ENCODE data around the gene RNASEH2A. TPM values are rescaled to one million over a fixed set of nuclear protein-coding genes. Genes with fewer than 3 reads are reported as not detected.

RNASEH2A gene
- total and polyA plus RNA-seq, 2 of the 13 experiments (the other 11 are each of a cell fraction or from before 2014, with no cell fraction given) = 25.1 to 35.8 TPM

DNA sequence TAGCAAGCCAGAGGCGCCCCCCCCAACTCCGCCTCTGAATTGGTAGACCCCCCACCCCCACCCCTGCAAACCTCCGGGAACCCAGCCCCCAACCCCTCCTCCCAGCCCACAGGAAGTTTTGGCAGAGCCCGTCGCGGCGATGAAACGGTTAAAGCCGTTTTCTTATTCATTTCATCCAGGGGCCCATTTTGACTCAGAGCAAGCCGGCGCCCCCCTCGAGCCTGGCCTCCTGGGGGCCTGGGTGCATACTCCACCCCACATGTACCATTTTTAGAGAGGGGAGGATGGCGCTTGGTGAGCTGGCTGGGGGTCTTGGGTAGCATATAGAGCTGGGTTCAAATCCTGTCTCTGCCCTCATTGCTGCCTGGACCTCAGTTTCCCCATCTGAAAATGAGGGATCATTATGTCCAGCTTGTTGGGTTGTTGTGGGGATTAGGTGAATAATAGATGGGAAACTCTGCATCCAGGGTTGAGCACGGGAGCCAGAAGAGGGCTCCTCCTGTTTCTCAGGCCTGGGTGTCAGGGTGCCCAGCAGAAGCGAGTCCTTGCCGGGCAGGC is 23.0 kb upstream of the RNASEH2A start:
- intact Hi-C loops (cut with micrococcal nuclease; ENCODE audit: unreplicated experiment) = no loop called here
- Histone ChIP-seq H4K20me1 (ENCODE audit: insufficient read depth, low read length) (no peaks in the 10 kb centered on the region), H2AFZ (ENCODE audit: low read length) (no peak overlapping the region), H3K4me1 (ENCODE audit: insufficient read depth, low read length) (peaks cover 85% of the 10 kb centered on the region), H3K36me3 (replicated peaks in 1 of 2; ENCODE audit: control insufficient read depth in 1 of 2, insufficient read depth in 2 of 2, low read length in 2 of 2) (no peaks in the 10 kb centered on the region), H3K4me2 (ENCODE audit: low read depth, low read length) (peak overlapping the region; percentile 92), H3K9ac (ENCODE audit: insufficient read depth, low read depth, low read length) (no peak overlapping the region), H3K27ac (ENCODE audit: extremely low read length, insufficient read depth, low read length) (no peak overlapping the region), H3K9me3 (ENCODE audit: low read length) (no peaks in the 10 kb centered on the region), H3K4me3 (replicated peaks in 1 of 3; ENCODE audit: insufficient read depth in 1 of 3, low read depth in 2 of 3, low read length in 3 of 3) (peak overlapping the region; percentile 30 to 73 (median 65); a peak in 4 of 6 replicates), H3K79me2 (ENCODE audit: insufficient read depth, low read length) (no peaks in the 10 kb centered on the region), H3K27me3 (ENCODE audit: control insufficient read depth in 1 of 2, insufficient read depth in 2 of 2, low read length in 2 of 2) (no peaks in the 10 kb centered on the region; a peak in 3 of 5 replicates)
- ChIA-PET POLR2A (interaction anchor here (0.9 to 3.9 kb wide), 2 partner anchors 9 to 50 kb away, joined by 3 to 38 read pairs; partner anchors contain the start of gene JUNB), CTCF (ENCODE audit: low intra/inter-chr PET ratio, low total read pairs) (no interaction called here)
- FAIRE-seq (no peak), DNase-seq (ENCODE audit: low spot score) (no peak), ATAC-seq (no peak)
- whole genome bisulfite sequencing (ENCODE audit: low lambda C conversion rate) = under 1% methylated on average over 13 of the region's 16 CpGs
- in situ Hi-C loops (cut with HindIII; ENCODE audit: extremely low pct_ligation_motif_present, low pct_unique_long_range_greater_than_20kb) = no loop called here
- no peak for TF ChIP-seq ZNF569 (CRISPR knock-in tag; IDR thresholded peaks at IDR 0.05; ENCODE audit: borderline replicate concordance)
- TF ChIP-seq, protein P1, sequence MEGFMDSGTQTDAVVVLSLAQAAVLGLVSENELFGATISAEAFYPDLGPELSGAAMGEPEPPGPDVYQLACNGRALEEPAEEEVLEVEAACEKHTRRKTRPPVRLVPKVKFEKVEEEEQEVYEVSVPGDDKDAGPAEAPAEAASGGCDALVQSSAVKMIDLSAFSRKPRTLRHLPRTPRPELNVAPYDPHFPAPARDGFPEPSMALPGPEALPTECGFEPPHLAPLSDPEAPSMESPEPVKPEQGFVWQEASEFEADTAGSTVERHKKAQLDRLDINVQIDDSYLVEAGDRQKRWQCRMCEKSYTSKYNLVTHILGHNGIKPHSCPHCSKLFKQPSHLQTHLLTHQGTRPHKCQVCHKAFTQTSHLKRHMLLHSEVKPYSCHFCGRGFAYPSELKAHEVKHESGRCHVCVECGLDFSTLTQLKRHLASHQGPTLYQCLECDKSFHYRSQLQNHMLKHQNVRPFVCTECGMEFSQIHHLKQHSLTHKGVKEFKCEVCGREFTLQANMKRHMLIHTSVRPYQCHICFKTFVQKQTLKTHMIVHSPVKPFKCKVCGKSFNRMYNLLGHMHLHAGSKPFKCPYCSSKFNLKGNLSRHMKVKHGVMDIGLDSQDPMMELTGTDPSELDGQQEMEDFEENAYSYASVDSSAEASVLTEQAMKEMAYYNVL (CRISPR knock-in tag; IDR thresholded peaks at IDR 0.05; ENCODE audit: borderline replicate concordance) = 0 out of 2 replicates have a peak, but pooled peaks have one; percentile 9
- no peak for TF ChIP-seq ZNF160 (CRISPR knock-in tag; IDR thresholded peaks at IDR 0.05)
- BruUV-seq (replicated peaks) = no TSS peak

DNA sequence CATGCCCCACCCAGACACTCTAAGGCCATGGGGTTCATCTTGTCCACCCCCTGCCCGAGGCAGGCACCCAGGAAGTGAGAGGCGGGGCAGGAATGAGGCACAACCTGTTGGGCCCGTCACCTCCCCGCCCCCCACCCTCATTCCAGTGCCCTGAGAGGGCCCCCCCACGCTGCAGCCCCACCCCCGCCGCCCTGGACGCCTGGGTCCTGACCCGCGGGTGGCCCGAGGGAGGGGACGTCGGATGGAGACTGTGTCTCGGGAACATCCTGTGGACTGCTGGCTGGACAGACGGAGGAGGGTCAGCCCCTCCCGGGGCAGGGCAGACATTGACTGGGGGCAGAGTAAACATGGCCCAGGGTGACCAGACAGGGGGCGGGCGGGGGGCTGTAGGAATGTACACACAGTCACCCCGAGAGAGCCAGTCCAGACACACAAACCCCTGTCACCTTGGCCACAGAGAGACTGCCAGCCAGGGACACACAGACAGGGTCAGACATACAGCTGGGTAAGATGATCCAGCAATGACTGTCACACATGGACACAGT is 22.5 kb upstream of the RNASEH2A start:
- H3K36me3 ChIP-seq (replicated peaks in 1 of 2; ENCODE audit: control insufficient read depth in 1 of 2, insufficient read depth in 2 of 2, low read length in 2 of 2) = no peaks in the 10 kb centered on the region
- in situ Hi-C loops (cut with HindIII; ENCODE audit: extremely low pct_ligation_motif_present, low pct_unique_long_range_greater_than_20kb) = no loop called here
- peaks cover 85% of the 10 kb centered on the region for H3K4me1 ChIP-seq (ENCODE audit: insufficient read depth, low read length)
- ATAC-seq = peak; percentile 47
- no peaks in the 10 kb centered on the region for H4K20me1 ChIP-seq (ENCODE audit: insufficient read depth, low read length)
- no peaks in the 10 kb centered on the region for H3K9me3 ChIP-seq (ENCODE audit: low read length)
- peak overlapping the region; percentile 92 for H3K4me2 ChIP-seq (ENCODE audit: low read depth, low read length)
- no CpG with 5 or more reads among the region's 19 CpGs for WGBS (ENCODE audit: low lambda C conversion rate)
- peak; percentile 45 for DNase-seq (ENCODE audit: low spot score)
- CTCF ChIA-PET (ENCODE audit: low intra/inter-chr PET ratio, low total read pairs) = no interaction called here
- H3K27ac ChIP-seq (ENCODE audit: extremely low read length, insufficient read depth, low read length) = no peak overlapping the region
- peak; percentile 23 for FAIRE-seq
- no TSS peak for BruUV-seq (replicated peaks)
- no peak overlapping the region for H3K9ac ChIP-seq (ENCODE audit: insufficient read depth, low read depth, low read length)
- H3K79me2 ChIP-seq (ENCODE audit: insufficient read depth, low read length) = no peaks in the 10 kb centered on the region
- no peak overlapping the region for H2AFZ ChIP-seq (ENCODE audit: low read length)
- no peaks in the 10 kb centered on the region; a peak in 3 of 5 replicates for H3K27me3 ChIP-seq (ENCODE audit: control insufficient read depth in 1 of 2, insufficient read depth in 2 of 2, low read length in 2 of 2)
- POLR2A ChIA-PET = interaction anchor here (1.0 to 3.9 kb wide), 2 partner anchors 8 to 23 kb away, joined by 3 to 38 read pairs; partner anchors contain the start of gene JUNB
- intact Hi-C loops (cut with micrococcal nuclease; ENCODE audit: unreplicated experiment) = no loop called here
- peak overlapping the region; percentile 22 to 73 (median 30); a peak in 4 of 6 replicates for H3K4me3 ChIP-seq (replicated peaks in 1 of 3; ENCODE audit: insufficient read depth in 1 of 3, low read depth in 2 of 3, low read length in 3 of 3)
- no peak; the same call in 1 of the 2 replicates for TF ChIP-seq ZNF556 (CRISPR knock-in tag; IDR thresholded peaks at IDR 0.05; ENCODE audit: borderline replicate concordance)
- TF ChIP-seq SIN3A (IDR thresholded peaks at IDR 0.05; ENCODE audit: borderline replicate concordance, low read depth, low read length) = no peak
- peak; percentile 61; the same call in 1 of the 2 replicates for TF ChIP-seq SPEN (CRISPR knock-in tag; IDR thresholded peaks at IDR 0.05; ENCODE audit: low read depth)
- no peak for TF ChIP-seq SIX4 (CRISPR knock-in tag; IDR thresholded peaks at IDR 0.05)
- no peak for TF ChIP-seq ZMYM4 (CRISPR knock-in tag; IDR thresholded peaks at IDR 0.05)
- peak; percentile 59; the same call in 1 of the 2 replicates for TF ChIP-seq ZBTB7A (CRISPR knock-in tag; IDR thresholded peaks at IDR 0.05)
- TF ChIP-seq ASH2L (IDR thresholded peaks at IDR 0.05; ENCODE audit: insufficient read length, low read depth, low read length) = no peak
- no peak for TF ChIP-seq SMC3 (IDR thresholded peaks at IDR 0.05; ENCODE audit: low read length)
- TF ChIP-seq KDM5A (IDR thresholded peaks at IDR 0.05; ENCODE audit: borderline replicate concordance, low read length) = no peak
- no peak for TF ChIP-seq ZNF782 (CRISPR knock-in tag; IDR thresholded peaks at IDR 0.05; ENCODE audit: borderline replicate concordance)
- TF ChIP-seq BCL6 (CRISPR knock-in tag; IDR thresholded peaks at IDR 0.05) = peak; percentile 70
- TF ChIP-seq RARA (CRISPR knock-in tag; IDR thresholded peaks at IDR 0.05) = peak; percentile 92
